ENCODE measurements around the gene STAB2.

DNA sequence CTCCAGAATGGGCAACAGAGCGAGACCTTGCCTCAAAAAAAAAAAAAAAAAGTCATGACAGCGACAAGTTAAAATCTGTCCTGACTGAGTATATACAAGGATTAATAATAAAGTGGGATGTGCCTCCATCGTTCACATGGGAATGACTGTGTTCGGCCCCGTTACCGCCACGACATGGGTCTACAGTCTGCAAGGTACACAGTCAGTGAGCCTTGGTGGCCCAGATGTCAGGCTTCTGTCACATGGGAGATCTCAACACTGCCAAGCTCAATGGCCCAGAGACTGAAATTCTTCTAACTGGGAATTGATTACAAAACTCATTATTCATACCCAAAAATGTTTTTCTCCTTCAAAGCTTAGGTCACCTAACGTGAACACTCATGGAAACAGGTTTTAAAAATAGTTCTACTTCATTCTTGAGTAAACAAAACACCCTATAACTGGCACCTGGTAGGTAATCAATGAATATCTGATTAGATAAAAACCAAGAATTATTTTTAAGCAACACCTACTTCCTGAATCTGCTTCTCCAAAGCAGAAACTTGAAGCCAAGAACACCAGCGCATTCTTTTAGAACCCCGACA lies 188.0 kb downstream of the STAB2 start:
- TF ChIP-seq, protein P1, sequence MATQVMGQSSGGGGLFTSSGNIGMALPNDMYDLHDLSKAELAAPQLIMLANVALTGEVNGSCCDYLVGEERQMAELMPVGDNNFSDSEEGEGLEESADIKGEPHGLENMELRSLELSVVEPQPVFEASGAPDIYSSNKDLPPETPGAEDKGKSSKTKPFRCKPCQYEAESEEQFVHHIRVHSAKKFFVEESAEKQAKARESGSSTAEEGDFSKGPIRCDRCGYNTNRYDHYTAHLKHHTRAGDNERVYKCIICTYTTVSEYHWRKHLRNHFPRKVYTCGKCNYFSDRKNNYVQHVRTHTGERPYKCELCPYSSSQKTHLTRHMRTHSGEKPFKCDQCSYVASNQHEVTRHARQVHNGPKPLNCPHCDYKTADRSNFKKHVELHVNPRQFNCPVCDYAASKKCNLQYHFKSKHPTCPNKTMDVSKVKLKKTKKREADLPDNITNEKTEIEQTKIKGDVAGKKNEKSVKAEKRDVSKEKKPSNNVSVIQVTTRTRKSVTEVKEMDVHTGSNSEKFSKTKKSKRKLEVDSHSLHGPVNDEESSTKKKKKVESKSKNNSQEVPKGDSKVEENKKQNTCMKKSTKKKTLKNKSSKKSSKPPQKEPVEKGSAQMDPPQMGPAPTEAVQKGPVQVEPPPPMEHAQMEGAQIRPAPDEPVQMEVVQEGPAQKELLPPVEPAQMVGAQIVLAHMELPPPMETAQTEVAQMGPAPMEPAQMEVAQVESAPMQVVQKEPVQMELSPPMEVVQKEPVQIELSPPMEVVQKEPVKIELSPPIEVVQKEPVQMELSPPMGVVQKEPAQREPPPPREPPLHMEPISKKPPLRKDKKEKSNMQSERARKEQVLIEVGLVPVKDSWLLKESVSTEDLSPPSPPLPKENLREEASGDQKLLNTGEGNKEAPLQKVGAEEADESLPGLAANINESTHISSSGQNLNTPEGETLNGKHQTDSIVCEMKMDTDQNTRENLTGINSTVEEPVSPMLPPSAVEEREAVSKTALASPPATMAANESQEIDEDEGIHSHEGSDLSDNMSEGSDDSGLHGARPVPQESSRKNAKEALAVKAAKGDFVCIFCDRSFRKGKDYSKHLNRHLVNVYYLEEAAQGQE (IDR thresholded peaks at IDR 0.05; ENCODE audit: insufficient read depth in 1 of 2, low read depth in 2 of 2, low read length in 2 of 2) = no peak
- TF ChIP-seq SIN3A (IDR thresholded peaks at IDR 0.05; ENCODE audit: borderline replicate concordance, insufficient read depth, low read length) (no peak), POLR2AphosphoS5 (IDR thresholded peaks at IDR 0.05; ENCODE audit: low read depth, low read length) (no peak), TAF1 (IDR thresholded peaks at IDR 0.05; ENCODE audit: borderline replicate concordance, insufficient read depth, low read length) (no peak), FOXP2 (optimal IDR thresholded peaks at IDR 0.05; ENCODE audit: borderline replicate concordance, extremely low read depth, extremely low read length, insufficient read depth) (no peak)
